Ishikawa (cell line): Measurements from ENCODE around the gene LRRK2.

Experiments used
- CEBPB ChIP-seq: IDR thresholded peaks from 2 replicates; pipeline ENCODE4 v1.6.1; 2012
- CREB1 ChIP-seq: IDR thresholded peaks from 2 replicates; pipeline ENCODE4 v1.6.1; 2012; ENCODE audit warnings: low read depth
- EP300 ChIP-seq: IDR thresholded peaks from 2 replicates; pipeline ENCODE4 v1.6.1; 2012; ENCODE audit warnings: borderline replicate concordance
- FOXM1 ChIP-seq: IDR thresholded peaks from 2 replicates; pipeline ENCODE4 v1.6.1; 2012; ENCODE audit warnings: low read depth, borderline replicate concordance
- RAD21 ChIP-seq: IDR thresholded peaks from 2 replicates; pipeline ENCODE4 v1.6.1; 2012; ENCODE audit warnings: low read depth
- TAF1 ChIP-seq: IDR thresholded peaks from 2 replicates; pipeline ENCODE4 v1.6.1; 2012; ENCODE audit warnings: low read depth, mild to moderate bottlenecking
- TCF12 ChIP-seq: IDR thresholded peaks from 2 replicates; pipeline ENCODE4 v1.6.1; 2012; ENCODE audit warnings: low read depth
- YY1 ChIP-seq: IDR thresholded peaks from 2 replicates; pipeline ENCODE4 v1.6.1; 2012; ENCODE audit warnings: low read depth
- ZBTB7A ChIP-seq: IDR thresholded peaks from 2 replicates; pipeline ENCODE4 v1.6.1; 2012; ENCODE audit warnings: low read depth
- TF ChIP-seq, protein P1 (sequence below): IDR thresholded peaks from 2 replicates; pipeline ENCODE4 v1.6.1; 2012
- TF ChIP-seq, protein P2 (sequence below): IDR thresholded peaks from 2 replicates; pipeline ENCODE4 v1.6.1; 2012; ENCODE audit warnings: low read depth, mild to moderate bottlenecking
- TF ChIP-seq, protein P3 (sequence below): IDR thresholded peaks from 2 replicates; pipeline ENCODE4 v1.6.1; 2012

DNA sequence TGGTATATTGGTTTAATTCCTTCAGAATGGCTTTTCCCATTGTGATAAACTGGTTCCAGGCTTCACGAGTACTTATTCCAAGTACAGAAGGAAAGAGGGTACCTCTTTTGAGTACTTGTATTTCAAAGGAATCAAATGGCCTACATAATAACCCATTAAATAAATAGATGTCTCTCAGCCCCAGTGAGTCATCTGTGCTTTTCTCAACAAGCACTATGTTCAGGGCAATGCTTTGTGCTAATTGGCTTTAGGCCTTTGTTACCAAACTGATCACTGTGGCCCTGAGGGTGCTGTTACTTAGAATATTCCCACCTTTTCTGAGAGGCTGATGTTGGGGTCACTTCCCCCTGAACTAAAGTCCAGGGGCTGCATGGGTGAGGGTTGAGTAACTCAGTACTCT lies 107.1 kb downstream of the LRRK2 start:
- TF ChIP-seq TAF1, result no peak
- no peak for TF ChIP-seq TCF12
- no peak for TF ChIP-seq RAD21
- TF ChIP-seq FOXM1, result no peak
- TF ChIP-seq CEBPB, result no peak
- no peak for TF ChIP-seq EP300
- TF ChIP-seq, protein P1, sequence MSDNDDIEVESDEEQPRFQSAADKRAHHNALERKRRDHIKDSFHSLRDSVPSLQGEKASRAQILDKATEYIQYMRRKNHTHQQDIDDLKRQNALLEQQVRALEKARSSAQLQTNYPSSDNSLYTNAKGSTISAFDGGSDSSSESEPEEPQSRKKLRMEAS, result no peak
- TF ChIP-seq YY1, result no peak
- no peak for TF ChIP-seq ZBTB7A
- no peak for TF ChIP-seq CREB1
- TF ChIP-seq, protein P2, sequence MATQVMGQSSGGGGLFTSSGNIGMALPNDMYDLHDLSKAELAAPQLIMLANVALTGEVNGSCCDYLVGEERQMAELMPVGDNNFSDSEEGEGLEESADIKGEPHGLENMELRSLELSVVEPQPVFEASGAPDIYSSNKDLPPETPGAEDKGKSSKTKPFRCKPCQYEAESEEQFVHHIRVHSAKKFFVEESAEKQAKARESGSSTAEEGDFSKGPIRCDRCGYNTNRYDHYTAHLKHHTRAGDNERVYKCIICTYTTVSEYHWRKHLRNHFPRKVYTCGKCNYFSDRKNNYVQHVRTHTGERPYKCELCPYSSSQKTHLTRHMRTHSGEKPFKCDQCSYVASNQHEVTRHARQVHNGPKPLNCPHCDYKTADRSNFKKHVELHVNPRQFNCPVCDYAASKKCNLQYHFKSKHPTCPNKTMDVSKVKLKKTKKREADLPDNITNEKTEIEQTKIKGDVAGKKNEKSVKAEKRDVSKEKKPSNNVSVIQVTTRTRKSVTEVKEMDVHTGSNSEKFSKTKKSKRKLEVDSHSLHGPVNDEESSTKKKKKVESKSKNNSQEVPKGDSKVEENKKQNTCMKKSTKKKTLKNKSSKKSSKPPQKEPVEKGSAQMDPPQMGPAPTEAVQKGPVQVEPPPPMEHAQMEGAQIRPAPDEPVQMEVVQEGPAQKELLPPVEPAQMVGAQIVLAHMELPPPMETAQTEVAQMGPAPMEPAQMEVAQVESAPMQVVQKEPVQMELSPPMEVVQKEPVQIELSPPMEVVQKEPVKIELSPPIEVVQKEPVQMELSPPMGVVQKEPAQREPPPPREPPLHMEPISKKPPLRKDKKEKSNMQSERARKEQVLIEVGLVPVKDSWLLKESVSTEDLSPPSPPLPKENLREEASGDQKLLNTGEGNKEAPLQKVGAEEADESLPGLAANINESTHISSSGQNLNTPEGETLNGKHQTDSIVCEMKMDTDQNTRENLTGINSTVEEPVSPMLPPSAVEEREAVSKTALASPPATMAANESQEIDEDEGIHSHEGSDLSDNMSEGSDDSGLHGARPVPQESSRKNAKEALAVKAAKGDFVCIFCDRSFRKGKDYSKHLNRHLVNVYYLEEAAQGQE, result no peak
- TF ChIP-seq, protein P3, sequence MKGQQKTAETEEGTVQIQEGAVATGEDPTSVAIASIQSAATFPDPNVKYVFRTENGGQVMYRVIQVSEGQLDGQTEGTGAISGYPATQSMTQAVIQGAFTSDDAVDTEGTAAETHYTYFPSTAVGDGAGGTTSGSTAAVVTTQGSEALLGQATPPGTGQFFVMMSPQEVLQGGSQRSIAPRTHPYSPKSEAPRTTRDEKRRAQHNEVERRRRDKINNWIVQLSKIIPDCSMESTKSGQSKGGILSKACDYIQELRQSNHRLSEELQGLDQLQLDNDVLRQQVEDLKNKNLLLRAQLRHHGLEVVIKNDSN, result no peak
